K562 (cell line): ENCODE measurements around the gene ATP6V0E1. TPM values are rescaled to one million over a fixed set of nuclear protein-coding genes. Genes with fewer than 3 reads are reported as not detected.

Experiments
- CBFA2T3 ChIP-seq: fragments of 450-650 bp; IDR thresholded peaks from 2 replicates; pipeline ENCODE4 v1.6.1; 2017
- ESRRB ChIP-seq: fragments of 250-450 bp; sonication (Bioruptor Pico); IDR thresholded peaks from 2 replicates; pipeline ENCODE4 v1.5.0; 2020; ENCODE audit warnings: mild to moderate bottlenecking, moderate library complexity, borderline replicate concordance
- KDM1A ChIP-seq, 2 experiments: fragments of 450-650 bp; IDR thresholded peaks; 2 replicates each; pipeline ENCODE4 v1.6.1; 2016; ENCODE audit warnings: mild to moderate bottlenecking in 2 of 2
- NCOR1 ChIP-seq: fragments of 450-650 bp; IDR thresholded peaks from 2 replicates; pipeline ENCODE4 v1.6.1; 2016; ENCODE audit warnings: mild to moderate bottlenecking, moderate library complexity
- POLR2AphosphoS5 ChIP-seq: IDR thresholded peaks from 2 replicates; pipeline ENCODE4 v1.6.1; 2011; ENCODE audit warnings: mild to moderate bottlenecking, low read depth, low read length, moderate library complexity; ENCODE audit not compliant: control insufficient read depth, insufficient read depth
- RBM14 ChIP-seq: fragments of 200-400 bp; formaldehyde crosslinking; IDR thresholded peaks from 2 replicates; pipeline ENCODE4 v1.6.1; 2018; ENCODE audit warnings: low read depth, mild to moderate bottlenecking, low read length, moderate library complexity, borderline replicate concordance; ENCODE audit not compliant: insufficient read depth
- SIN3A ChIP-seq, 2 experiments: fragments of 150-350 bp in 1 of 2; IDR thresholded peaks; 2 replicates each; pipeline ENCODE4 v1.6.1; 2011 to 2016; ENCODE audit warnings: borderline replicate concordance in 2 of 2, low read depth in 2 of 2, low read length in 2 of 2, mild to moderate bottlenecking in 2 of 2, moderate library complexity in 2 of 2; ENCODE audit not compliant: control insufficient read depth in 1 of 2
- SMARCA5 ChIP-seq: fragments of 450-650 bp; IDR thresholded peaks from 2 replicates; pipeline ENCODE4 v1.6.1; 2016
- THRB ChIP-seq: fragments of 450-650 bp; formaldehyde crosslinking; conservative IDR thresholded peaks from 2 replicates; pipeline ENCODE4 v1.4.0; 2022; ENCODE audit warnings: mild to moderate bottlenecking, missing genetic modification characterization
- TRIM24 ChIP-seq, 2 experiments: fragments of 450-650 bp; IDR thresholded peaks; 2 replicates each; pipeline ENCODE4 v1.6.1; 2016
- U2AF1 ChIP-seq: fragments of 200-400 bp; formaldehyde crosslinking; optimal IDR thresholded peaks from 2 replicates; pipeline ENCODE3; 2017; ENCODE audit warnings: mild to moderate bottlenecking, low read depth, low read length, moderate library complexity
- WHSC1 ChIP-seq: IDR thresholded peaks from one replicate; pipeline ENCODE4 v1.6.1; 2012; ENCODE audit warnings: low read length, control low read depth, inconsistent platforms
- ZNF282 ChIP-seq: sonication (generic); formaldehyde crosslinking; IDR thresholded peaks from 2 replicates; pipeline ENCODE4 v1.8.1; 2023; ENCODE audit warnings: missing genetic modification reagents
- ZNF384 ChIP-seq: IDR thresholded peaks from 2 replicates; pipeline ENCODE4 v1.6.1; 2012; ENCODE audit warnings: low read depth, low read length, improper control_type of control experiment
- ZNF408 ChIP-seq: fragments of 250-450 bp; sonication (Bioruptor Pico); IDR thresholded peaks from 2 replicates; pipeline ENCODE4 v1.4.0; 2020; ENCODE audit warnings: low read depth, mild to moderate bottlenecking, moderate library complexity
- polyA plus RNA-seq, 8 experiments: library from polyadenylated mRNA; depleted of rRNA in 4 of 8; stranded (reverse) in 5 of 8; unstranded in 3 of 8; fragments of >200 nt; fragmentation: Nextera tagmentation in 2 of 8; fragmentation: Illumina TruSeq in 1 of 8; extraction: Ambion mirVana in 2 of 8; extraction: Trizol in 1 of 8; gene quantifications; 2 replicates each; pipeline versions ENCODE4 v1.2.1 to v1.2.3, GENCODE V29; 2011 to 2014; ENCODE audit warnings: inconsistent platforms in 1 of 8, missing spikeins in 1 of 8
- total RNA-seq, 7 experiments: library from RNA; depleted of rRNA in 6 of 7; stranded (reverse); fragments of >200 nt in 6 of 7; fragmentation: Illumina TruSeq in 2 of 7; extraction: Trizol in 2 of 7; gene quantifications; 2 replicates each; pipeline versions ENCODE4 v1.2.1 to v1.2.3, GENCODE V29; 2011 to 2021; ENCODE audit warnings: low replicate concordance in 1 of 7
- TF ChIP-seq, protein P1 (sequence below): sonication (generic); formaldehyde crosslinking; IDR thresholded peaks from 2 replicates; pipeline ENCODE4 v1.8.0; 2023; ENCODE audit warnings: missing genetic modification reagents, mild to moderate bottlenecking, borderline replicate concordance
- TF ChIP-seq, protein P2 (sequence below): fragments of 250-450 bp; sonication (Bioruptor Pico); IDR thresholded peaks from 2 replicates; pipeline ENCODE4 v1.8.0; 2022; ENCODE audit warnings: inconsistent platforms, mild to moderate bottlenecking, moderate library complexity, borderline replicate concordance

Gene ATP6V0E1
- total and polyA plus RNA-seq, 9 of the 15 experiments (the other 6 are each of a cell fraction or from before 2014, with no cell fraction given) = 63.8 to 395 (median 112) TPM

DNA sequence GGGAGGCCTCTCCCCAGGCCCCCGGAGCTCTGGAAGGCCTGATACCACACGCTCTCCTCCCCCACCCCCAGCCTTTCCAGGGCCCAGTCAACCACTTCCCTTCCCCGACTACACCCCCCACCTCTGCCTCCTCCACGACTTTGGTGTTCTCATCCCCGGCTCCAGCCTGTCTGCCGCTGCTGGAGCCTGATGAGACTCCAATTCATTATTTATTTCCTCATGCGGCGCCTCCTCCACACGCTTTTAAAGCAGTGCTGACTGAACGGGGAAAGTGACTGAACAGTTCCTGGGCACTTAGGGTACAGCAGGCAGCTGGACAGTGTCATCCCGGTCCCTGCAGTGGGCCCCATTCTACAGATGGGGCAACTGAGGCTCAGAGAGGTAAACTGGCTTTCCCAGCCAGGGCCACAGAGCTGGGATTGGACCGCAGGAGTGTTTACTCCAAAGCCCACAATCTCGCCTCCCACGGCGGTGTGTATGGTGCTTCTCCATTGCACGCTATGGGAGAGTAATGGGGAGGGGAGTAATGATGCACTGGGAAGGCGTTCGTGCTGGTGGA, 40.2 kb upstream of the ATP6V0E1 start (continued):
- TF ChIP-seq, protein P1, sequence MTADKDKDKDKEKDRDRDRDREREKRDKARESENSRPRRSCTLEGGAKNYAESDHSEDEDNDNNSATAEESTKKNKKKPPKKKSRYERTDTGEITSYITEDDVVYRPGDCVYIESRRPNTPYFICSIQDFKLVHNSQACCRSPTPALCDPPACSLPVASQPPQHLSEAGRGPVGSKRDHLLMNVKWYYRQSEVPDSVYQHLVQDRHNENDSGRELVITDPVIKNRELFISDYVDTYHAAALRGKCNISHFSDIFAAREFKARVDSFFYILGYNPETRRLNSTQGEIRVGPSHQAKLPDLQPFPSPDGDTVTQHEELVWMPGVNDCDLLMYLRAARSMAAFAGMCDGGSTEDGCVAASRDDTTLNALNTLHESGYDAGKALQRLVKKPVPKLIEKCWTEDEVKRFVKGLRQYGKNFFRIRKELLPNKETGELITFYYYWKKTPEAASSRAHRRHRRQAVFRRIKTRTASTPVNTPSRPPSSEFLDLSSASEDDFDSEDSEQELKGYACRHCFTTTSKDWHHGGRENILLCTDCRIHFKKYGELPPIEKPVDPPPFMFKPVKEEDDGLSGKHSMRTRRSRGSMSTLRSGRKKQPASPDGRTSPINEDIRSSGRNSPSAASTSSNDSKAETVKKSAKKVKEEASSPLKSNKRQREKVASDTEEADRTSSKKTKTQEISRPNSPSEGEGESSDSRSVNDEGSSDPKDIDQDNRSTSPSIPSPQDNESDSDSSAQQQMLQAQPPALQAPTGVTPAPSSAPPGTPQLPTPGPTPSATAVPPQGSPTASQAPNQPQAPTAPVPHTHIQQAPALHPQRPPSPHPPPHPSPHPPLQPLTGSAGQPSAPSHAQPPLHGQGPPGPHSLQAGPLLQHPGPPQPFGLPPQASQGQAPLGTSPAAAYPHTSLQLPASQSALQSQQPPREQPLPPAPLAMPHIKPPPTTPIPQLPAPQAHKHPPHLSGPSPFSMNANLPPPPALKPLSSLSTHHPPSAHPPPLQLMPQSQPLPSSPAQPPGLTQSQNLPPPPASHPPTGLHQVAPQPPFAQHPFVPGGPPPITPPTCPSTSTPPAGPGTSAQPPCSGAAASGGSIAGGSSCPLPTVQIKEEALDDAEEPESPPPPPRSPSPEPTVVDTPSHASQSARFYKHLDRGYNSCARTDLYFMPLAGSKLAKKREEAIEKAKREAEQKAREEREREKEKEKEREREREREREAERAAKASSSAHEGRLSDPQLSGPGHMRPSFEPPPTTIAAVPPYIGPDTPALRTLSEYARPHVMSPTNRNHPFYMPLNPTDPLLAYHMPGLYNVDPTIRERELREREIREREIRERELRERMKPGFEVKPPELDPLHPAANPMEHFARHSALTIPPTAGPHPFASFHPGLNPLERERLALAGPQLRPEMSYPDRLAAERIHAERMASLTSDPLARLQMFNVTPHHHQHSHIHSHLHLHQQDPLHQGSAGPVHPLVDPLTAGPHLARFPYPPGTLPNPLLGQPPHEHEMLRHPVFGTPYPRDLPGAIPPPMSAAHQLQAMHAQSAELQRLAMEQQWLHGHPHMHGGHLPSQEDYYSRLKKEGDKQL (CRISPR knock-in tag) = no peak
- 0 out of 2 replicates have a peak, but pooled peaks have one; percentile 37 for TF ChIP-seq POLR2AphosphoS5
- peak in 1 of 2 experiments; percentile 26; a peak in 1 of 4 replicates for TF ChIP-seq TRIM24 (IDR thresholded peaks at IDR 0.05)
- TF ChIP-seq ZNF408 (CRISPR knock-in tag) = no peak
- TF ChIP-seq U2AF1 = no peak
- TF ChIP-seq SMARCA5 = peak; percentile 82
- no peak for TF ChIP-seq NCOR1
- no peak for TF ChIP-seq SIN3A (IDR thresholded peaks at IDR 0.05; ENCODE audit: borderline replicate concordance in 2 of 2, control insufficient read depth in 1 of 2, low read depth in 2 of 2, low read length in 2 of 2)
- no peak for TF ChIP-seq WHSC1
- no peak for TF ChIP-seq THRB
- no peak for TF ChIP-seq ESRRB (CRISPR knock-in tag)
- TF ChIP-seq KDM1A (IDR thresholded peaks at IDR 0.05) = peak; percentile 72 to 82
- TF ChIP-seq, protein P2, sequence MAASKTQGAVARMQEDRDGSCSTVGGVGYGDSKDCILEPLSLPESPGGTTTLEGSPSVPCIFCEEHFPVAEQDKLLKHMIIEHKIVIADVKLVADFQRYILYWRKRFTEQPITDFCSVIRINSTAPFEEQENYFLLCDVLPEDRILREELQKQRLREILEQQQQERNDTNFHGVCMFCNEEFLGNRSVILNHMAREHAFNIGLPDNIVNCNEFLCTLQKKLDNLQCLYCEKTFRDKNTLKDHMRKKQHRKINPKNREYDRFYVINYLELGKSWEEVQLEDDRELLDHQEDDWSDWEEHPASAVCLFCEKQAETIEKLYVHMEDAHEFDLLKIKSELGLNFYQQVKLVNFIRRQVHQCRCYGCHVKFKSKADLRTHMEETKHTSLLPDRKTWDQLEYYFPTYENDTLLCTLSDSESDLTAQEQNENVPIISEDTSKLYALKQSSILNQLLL = no peak
- TF ChIP-seq ZNF282 (CRISPR knock-in tag) = no peak
- peak; percentile 66 for TF ChIP-seq CBFA2T3
- no peak for TF ChIP-seq RBM14
- no peak for TF ChIP-seq ZNF384
